CD4-positive, alpha-beta T cell treated with Interleukin-1 beta for 1 hour (primary cell): ENCODE results near the gene RTN4RL1.
"Not testable (repeated sequence)": the region's sequence is repeated elsewhere in the genome, so short reads cannot be mapped to it uniquely, and the experiment has no call there.

Experiments used
- DNase-seq, 2 donors: peaks; one replicate each; pipeline ENCODE4 v3.0.0-alpha.2; 2020 to 2022

Gene RTN4RL1

DNA sequence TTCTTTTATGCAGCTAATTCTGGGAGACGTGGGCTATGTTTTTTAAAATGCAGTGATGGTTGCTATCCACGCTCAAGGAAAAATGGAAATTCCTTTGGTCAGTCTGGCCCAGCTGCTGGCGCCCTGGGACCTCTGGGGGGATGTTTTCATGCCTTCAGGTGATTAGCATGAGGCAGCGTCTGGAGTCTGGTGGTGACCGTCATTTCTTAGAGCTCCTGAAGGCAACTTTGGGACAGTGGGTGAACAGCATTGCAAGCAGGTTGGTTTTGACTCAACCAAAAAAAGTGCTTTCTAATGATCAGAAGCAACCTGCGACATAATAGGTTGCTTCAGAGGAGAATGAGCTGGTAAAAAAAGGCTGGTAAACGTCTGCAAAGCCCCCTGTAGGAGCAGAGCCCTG is 113.0 kb downstream of the RTN4RL1 start:
- DNase-seq: no peak

DNA sequence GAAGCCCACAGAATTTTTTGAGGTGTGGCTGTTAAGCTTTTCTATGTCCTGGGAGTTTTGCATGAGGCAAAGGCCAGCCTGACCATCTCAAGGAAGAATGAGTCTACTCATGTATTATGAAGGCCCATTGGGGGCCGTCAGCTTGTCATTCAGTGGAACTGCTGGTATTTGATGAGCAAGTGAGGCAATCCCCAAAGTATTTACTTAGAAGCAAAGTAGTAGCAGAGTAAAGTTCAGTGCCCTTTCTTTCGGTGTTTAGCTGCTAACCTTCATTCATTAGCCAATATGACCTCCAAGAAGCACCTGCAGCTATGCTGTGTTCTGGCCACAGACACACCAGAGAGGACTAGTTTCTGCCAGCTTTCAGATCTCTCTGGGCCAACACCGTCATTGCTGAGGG is 115.1 kb downstream of the RTN4RL1 start:
- DNase-seq: no peak

DNA sequence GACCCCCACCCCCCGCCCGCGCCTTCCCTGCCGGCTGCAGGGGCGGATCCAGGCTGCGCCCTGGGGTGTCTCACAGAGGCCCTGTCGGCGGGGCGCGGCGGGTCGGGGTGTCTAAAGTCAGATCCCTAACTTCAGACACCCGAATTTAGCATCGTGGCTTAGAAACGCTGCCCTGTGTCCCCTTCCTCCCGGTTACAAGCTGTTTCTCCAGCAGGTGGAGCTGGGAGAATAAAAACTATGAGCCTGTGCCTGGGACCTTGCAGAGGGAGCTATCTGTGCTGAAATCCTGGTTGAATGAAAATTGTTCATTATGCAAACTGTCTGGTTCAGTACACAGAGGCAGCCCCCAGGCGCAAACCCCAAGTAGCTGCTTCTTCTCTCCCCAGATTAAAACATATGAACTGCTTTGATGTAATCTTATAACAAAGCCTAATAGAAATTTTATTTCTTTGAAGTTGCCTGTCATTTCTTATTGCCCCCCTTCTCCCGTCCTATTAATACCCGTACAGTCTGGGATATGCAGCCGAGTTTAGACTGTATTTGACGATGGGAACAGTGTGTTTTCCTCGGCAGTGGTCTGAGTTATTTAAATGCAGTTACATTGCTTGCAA is 116.3 kb downstream of the RTN4RL1 start:
- DNase-seq: peak; percentile 13 to 51

DNA sequence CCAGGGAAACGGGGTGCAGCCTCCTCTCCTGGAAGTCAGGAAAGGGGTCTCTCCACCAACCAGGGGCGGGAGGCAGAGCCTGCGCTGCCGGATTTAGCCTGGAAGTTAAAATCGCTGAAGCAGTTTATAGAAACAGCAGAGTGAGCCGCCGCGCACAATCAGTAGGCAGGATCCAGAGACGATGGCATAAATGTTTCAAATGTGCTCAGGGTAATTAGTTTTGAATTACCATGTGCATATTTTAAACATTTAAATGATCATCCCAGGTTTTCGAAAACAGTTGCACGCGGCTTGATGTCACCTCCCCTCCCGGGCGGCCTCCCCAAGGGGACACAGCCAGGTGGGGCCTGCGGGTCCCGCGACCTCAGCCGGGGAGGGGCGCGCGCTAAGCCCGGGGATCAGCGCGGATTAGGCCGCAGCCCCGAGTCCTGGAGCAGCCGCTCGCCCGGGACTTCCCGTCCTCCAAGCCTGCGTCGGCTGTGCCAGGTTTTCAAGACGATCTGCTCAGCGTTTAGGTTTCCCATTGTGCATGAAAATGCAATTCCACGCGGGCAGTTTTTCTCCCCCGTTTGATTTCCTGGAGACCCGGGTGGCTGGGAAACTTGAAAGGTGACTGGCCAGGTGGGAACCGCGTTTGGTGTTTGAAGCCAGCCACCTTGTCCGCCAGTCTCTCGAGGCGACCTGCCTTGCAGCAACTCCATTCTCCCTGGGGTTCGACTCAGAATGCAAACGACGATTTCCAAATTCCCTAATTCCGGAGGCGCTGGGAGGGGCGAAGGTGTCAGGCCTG is 117.0 kb downstream of the RTN4RL1 start:
- DNase-seq: peak in 1 of 2 donors; percentile 3

DNA sequence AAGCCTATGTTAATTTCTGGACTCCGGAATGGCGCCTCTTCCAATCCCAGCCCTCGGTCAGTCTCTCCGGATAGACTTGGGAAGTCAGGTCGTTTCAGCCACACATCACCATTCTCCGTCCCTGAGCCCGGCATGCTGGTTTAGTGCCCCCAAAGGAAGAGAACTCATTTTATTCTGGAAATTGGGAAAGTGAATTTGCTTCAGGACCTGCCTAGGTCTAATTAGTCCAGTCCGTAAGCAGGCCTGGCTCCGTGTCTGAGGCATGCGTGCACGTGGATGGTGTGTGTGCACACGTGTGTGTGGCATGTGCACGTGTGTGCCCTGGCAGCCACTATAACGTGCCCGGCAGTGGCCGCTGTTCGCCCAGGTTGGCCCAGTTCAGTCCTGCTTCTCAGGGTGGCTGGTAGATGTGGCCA is 117.9 kb downstream of the RTN4RL1 start:
- no peak for DNase-seq

DNA sequence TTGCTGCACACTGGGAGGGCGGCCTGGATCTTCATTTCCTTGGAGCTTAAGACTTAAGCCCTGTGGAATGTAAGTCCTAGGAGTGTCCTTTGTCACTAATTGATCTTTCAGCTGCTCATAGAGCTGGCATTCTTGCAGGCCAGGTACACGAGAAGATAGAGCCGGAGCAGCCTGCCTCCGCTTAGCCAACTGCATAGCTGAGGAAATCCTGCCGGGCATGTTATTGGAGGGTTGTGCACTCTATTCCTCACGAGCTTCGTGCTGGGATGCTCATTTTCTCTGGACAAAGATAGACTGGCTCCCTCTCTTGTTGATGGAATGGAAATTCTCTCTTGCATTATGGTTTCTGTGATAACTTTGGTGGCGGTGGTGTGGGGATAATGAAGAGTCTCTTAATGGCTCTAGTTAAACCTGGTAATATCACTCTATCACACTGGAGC is 118.5 kb downstream of the RTN4RL1 start:
- no peak for DNase-seq

DNA sequence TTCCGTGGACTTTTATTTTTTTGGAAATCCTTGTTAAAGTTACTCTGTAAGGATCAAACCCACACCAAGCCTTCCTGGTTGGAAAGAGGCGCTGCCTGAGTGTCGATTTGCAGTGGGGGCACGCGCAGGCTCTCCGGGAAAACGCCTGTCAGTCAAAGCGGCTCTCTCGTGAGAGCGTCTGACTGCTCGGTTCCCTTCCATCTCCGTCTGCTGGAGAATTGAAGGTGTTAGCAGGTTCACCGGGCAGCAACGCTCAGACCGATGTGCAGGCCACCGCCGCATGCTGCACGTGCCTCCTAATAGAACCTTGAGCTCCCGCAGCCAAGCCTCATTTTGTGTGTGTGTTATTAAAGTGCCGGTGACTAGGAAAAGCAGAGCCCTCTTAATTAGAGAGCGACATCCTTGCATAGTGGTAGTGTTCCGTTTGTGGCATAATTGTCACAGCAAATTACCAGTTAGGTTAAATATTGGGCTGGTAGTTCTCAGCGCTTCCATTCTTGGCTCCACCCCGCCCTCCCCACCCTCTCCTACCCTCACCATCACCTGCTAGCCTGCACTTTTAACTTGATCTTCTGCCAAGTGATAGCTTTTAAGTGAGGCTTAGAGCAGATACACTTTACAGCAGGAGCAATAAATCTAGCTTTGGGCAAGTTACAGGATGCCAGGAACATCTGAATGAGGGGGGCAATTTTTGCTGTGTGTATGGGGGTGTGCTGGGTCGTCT is 119.8 kb downstream of the RTN4RL1 start:
- DNase-seq: no peak

DNA sequence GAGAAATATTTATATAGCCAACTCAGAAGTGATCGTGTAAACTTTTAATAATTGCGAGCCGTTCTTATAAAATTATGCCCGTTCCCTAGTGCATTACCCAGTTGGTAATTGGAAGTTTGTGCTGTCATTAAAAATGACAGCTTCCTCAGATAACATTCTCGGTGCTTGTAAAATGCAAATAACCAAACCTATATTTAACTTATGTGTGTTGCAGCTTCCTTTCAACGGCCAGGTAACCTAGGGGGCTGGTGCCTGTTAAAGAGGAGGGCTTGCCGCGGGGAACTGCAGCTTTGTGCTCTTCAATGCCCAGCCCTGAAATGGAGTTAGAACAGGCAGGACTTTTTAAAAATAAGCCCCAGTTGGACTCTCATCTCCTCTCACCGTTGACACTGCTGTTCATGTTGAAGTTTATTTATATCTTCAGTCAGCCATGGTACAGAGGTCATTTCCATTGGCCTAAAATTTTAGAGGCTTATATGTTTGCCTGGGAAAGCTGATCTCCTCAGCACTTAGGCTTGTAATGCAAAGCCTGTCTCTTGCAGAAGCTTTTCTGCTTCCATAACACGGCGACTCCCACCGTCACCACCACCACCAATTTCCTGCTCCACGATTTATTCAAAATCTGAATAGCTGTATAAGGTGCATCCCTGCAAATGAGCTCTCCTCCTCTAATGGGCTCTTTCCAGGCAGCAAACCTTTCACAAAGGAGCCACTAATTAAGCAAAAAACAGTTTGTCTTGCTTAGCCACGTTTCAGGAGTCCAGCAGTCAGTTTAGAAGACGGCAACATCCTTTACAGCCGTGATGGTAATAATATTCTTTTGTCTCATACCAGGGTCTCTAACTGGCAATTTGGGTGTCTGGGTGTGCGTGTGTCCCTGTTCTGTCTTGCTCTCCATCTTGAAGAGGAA is 120.6 kb downstream of the RTN4RL1 start:
- no peak for DNase-seq

DNA sequence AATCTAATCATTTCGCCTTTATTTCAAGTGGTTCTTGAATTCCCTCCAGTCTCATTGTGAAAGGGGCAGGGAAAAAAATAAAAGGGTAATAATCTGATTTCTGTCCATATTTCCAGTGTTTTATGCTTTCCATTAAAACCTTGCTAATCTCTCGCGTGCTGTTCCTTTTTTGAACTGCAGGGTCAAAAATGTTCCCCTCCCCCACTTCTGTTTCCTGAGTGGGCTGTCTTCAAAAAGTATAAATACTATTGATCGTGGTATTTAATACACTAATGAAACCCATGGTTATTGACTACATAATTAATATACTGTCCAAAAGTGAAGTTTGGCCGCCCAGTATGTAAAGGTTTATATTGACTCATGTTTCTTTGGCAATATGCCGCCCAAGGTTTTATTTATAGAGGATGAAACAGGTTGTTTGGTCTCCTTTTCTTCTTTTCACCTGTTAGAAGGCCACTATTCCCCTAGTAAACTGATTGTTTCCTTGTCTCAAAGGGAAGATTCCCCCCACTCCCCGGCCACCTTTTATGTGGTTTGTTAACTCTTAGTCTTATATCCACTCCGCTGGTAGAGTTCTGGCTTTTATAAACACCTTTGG is 125.6 kb downstream of the RTN4RL1 start:
- no peak for DNase-seq

DNA sequence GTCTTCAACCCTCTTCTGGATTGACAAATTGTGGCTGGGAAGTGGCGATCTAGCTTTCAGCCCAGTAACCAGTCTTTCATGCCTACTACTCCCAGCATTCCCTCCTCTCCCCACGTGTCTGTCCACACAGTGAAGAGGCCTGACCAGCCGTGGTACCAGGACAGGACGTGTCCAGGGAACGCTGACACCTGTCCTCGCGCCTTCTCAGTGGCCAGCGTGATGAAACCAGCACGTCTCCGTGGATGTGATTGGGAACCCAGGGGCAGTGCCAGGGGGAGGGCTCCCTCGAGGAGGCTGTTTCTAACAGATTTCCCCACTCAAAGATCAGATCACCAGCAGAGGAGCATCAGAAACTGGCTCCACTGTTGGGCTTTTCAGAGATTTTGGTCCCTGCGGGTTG is 126.3 kb downstream of the RTN4RL1 start:
- DNase-seq: no peak

DNA sequence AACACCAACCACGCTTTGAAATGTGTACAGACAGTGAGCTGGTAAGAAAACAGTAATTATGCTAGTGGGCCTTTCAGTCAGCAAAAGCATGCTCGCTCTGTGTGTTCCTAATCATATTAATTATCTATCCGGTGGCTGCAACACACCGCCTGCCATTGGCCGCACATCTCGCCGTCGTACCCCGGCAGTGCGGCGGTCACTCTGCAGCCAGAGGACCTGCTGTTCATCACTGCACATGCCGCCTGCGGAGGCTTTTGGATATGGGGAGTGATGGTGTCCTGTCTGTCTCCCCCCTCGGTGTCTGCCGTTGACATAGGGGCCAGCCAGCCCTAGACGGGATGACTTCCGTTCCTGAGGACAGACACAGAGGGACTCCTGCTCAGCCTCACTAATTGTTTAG is 126.8 kb downstream of the RTN4RL1 start:
- DNase-seq: no peak

DNA sequence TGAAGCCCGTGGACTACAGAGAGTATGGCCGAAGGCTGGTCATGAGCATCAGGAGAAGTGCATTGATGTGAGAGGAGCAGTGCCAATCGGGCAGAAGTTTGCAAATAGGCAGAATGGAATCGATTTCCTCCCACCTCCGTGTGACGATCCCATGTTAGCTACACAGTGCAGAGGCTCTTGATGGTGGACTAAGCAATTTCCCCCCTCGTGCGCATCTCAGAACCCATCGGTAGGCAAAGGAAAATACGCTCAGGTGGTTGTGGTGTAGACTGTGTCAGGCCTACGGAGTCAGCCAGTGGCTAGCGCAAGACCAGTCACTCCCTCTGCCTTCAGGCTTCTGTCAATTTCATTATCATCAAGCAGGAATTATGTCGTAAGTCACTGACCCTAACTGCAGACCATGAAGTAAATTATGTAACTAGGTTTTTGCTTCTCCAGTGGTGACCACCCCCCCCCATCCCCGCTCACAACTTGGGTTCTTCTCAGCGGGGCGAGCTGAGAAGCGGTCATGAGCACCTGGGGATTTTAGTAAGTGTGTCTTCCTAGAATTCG is 128.0 kb downstream of the RTN4RL1 start:
- DNase-seq: no peak

DNA sequence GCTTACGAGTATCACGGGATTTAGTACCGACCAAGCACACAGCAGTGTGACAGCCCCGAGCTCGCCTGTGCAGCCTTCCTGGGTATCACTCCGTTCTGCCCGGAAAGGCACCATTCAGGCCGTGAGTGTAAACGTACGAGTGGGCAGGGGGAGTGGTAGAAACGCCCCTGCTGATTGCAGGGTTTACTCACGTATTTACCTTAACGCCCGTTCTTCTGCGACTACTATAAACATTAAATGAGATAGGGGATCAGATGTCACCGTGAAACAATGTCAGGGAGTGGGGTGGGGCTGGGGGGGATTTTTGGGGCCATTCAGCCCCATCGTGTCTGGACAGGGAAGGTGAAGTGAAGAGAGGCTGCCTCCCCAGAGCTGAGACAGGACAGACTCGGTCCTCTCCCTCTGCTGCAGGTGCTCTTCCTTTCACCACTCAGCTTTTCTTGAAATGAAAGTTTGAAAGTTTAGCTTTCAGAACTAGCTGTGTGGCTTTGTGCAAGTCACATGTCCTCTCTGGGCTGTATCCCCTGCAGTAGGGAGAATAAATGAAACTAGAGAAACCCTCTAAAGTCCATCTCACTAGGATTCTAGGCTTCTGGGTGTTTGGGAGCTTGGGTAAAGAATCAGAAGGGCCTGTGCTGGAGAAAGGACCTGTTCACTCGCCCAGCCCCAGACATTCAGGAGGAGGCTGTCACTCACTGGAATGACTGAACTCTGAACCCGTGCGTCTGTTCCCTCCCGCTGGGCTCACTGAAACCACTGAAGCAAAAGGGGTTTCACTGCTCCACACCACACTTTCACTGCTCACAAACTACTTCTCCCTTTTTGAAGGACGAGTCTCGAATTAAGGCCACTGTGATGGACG is 128.7 kb downstream of the RTN4RL1 start:
- DNase-seq: no peak

DNA sequence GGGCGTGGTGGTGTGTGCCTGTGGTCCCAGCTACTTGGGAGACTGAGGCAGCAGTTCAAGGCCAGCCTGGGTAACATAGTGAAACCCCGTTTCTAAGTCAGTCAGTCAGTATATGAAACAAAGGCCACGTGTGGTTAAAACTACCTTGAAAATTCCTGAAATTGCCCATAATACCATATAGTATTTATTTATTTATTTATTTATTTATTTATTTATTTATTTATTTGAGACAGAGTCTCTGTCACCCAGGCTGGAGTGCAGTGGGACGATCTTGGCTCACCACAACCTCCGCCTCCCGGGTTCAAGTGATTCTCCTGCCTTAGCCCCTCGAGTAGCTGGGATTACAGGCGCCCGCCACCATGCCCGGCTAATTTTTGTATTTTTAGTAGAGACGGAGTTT is 129.7 kb downstream of the RTN4RL1 start:
- not testable (repeated sequence) for DNase-seq

DNA sequence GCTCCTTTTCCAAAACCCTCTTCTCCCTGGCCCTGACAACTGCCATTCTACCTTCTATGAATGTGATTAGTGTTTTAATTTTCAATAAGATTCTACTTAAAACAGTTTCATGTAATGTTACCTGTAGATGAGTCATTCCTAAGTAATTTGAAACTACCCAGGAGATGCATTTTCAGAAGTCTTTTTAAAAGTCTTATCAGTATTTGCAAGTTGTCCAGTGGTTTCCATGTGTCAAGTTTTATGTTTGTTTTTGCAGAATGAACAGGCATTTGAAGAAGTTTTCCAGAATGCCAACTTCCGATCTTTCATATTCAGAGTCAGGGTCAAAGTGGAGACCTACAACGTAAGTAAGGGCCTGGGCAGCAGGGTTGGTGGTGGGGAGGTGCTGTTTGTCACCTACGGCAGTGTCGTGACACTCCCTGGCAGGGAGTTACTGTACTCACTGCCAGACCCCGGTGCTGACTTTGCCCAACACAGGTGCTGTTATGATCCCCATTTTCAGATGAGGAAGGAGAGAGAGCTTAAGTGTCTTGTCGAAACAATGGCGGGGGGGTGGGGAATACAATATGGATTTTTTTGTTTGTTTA is 130.3 kb downstream of the RTN4RL1 start:
- no peak for DNase-seq

DNA sequence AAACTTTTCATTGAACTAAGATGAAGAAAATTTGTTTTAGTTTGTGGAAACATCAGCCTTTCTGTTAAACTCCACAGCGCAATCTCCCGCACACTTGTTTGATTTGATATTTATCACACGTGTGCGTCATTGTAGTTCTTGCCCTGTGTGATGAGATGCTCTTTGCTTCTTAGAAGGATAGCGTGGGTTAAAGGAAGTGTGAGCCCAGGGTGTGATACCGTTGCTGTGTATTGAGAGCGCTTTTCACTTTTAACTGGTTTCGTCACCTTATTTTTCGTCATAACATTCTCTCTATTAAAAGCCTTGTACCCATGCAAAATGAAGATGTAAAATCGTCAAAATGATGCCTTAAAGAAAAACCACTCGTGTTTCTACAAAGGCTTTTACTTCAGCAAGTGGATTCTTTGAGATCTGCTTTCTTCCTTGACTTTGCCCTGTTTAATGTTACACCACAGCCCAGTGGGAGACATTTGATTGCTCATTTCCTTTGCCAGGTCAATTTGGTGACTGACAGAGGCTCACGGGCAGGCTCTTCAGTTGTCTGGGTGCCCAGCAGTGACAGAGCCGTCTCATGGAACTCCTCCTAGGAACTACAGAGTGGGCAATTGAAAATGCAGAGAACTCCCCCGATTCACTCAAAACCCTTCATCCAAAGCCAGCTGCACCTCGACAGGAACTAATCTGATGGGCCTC is 134.2 kb downstream of the RTN4RL1 start:
- peak; percentile 13 to 30 for DNase-seq

DNA sequence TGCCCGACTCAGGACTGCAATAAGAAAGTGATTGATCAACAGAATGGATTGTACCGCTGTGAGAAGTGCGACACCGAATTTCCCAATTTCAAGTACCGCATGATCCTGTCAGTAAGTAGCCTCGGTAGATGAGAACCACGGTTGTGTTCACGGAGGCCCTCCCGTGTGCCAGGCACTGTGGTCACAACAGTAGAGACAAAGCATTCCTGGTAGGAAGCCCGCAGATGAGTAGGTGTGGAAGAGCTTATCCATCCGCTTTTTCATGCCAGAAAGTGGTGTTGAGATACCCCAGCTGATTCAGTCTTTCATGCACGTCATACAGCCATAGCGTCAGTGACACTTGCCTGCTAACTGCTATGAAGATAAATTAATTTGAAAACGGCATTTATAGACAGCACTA is 136.4 kb downstream of the RTN4RL1 start:
- no peak for DNase-seq
